MCF 10A (cell line): ENCODE measurements around the gene TMEM47. TPM values are rescaled to one million over a fixed set of nuclear protein-coding genes. Genes with fewer than 3 reads are reported as not detected.

ENCODE experiments used
- BruUV-seq: library from RNA; stranded (reverse); fragments of 400-500 nt; replicated peaks from 2 replicates; lab custom pipeline; 2021; lab: Mats Ljungman, UMichigan
- CTCF ChIA-PET: fragments of 300-600 bp; sonication (Branson Sonifier 250); formaldehyde crosslinking; extraction: SDS; loops from one replicate; lab custom pipeline; 2021; ENCODE audit warnings: antibody characterized with exemption, inconsistent platforms; lab: Yijun Ruan, JAX
- POLR2A ChIA-PET: fragments of 300-600, 350-650 bp; sonication (Branson Sonifier 250); formaldehyde crosslinking; extraction: SDS; loops from one replicate; lab custom pipeline; 2020; ENCODE audit warnings: antibody characterized with exemption, inconsistent platforms; lab: Yijun Ruan, JAX
- DNase-seq: peaks from one replicate; pipeline ENCODE4 v3.0.0-alpha.2; 2018; ENCODE audit not compliant: unreplicated experiment
- H3K27ac Mint-ChIP-seq: one replicate; pipeline ENCODE4 v1.8.0; 2022; ENCODE audit warnings: mild to moderate bottlenecking, low read depth, mixed read lengths; ENCODE audit not compliant: unreplicated experiment
- H3K27me3 Mint-ChIP-seq: one replicate; pipeline ENCODE4 v1.8.0; 2022; ENCODE audit warnings: mixed read lengths; ENCODE audit not compliant: insufficient read depth, unreplicated experiment
- H3K36me3 Mint-ChIP-seq: one replicate; pipeline ENCODE4 v1.8.0; 2022; ENCODE audit warnings: mild to moderate bottlenecking, moderate library complexity, mixed read lengths; ENCODE audit not compliant: insufficient read depth, unreplicated experiment
- H3K4me1 Mint-ChIP-seq: one replicate; pipeline ENCODE4 v1.8.0; 2022; ENCODE audit warnings: mixed read lengths; ENCODE audit not compliant: insufficient read depth, unreplicated experiment
- H3K4me3 Mint-ChIP-seq: one replicate; pipeline ENCODE4 v1.8.0; 2022; ENCODE audit warnings: mild to moderate bottlenecking, moderate library complexity, mixed read lengths; ENCODE audit not compliant: unreplicated experiment
- H3K9me3 Mint-ChIP-seq: one replicate; pipeline ENCODE4 v1.8.0; 2022; ENCODE audit warnings: mixed read lengths; ENCODE audit not compliant: unreplicated experiment
- intact Hi-C: fragments of 100-400 bp; cut with micrococcal nuclease; formaldehyde crosslinking; loops from 2 replicates; pipeline ENCODE4 v1.14.1; 2022
- total RNA-seq: library from RNA; stranded (reverse); gene quantifications from 2 replicates; pipeline ENCODE4 v1.2.3, GENCODE V29; 2022
- TF ChIP-seq, protein P1 (sequence below): fragments of 200-600 bp; IDR thresholded peaks from one replicate; pipeline ENCODE4 v1.8.0; 2022; ENCODE audit warnings: antibody characterized with exemption, mild to moderate bottlenecking; ENCODE audit not compliant: unreplicated experiment

TMEM47 gene
- total RNA-seq, 1 experiment from 2014 or later = 1.6 TPM

DNA sequence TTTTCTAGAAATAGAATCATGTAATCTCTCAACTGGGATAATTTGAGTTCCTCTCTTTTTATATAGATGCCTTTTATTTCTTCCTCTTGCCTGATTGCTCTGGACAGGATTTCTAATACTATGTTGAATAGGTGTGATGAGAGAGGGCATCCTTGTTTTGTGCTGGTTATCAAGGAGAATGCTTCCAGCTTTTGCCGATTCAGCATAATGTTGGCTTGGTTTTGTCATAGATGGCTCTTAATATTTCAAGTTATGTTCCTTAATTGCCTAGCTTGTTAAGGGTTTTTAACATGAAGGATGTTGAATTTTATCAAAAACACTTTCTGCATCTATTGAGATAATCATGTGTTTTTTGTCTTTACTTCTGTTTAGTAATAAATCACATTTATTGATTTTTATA, 58.7 kb downstream of the TMEM47 start:
- H3K4me3 Mint-ChIP-seq = no peak overlapping the region
- CTCF ChIA-PET = no interaction called here
- no peaks in the 10 kb centered on the region for H3K36me3 Mint-ChIP-seq
- TF ChIP-seq, protein P1, sequence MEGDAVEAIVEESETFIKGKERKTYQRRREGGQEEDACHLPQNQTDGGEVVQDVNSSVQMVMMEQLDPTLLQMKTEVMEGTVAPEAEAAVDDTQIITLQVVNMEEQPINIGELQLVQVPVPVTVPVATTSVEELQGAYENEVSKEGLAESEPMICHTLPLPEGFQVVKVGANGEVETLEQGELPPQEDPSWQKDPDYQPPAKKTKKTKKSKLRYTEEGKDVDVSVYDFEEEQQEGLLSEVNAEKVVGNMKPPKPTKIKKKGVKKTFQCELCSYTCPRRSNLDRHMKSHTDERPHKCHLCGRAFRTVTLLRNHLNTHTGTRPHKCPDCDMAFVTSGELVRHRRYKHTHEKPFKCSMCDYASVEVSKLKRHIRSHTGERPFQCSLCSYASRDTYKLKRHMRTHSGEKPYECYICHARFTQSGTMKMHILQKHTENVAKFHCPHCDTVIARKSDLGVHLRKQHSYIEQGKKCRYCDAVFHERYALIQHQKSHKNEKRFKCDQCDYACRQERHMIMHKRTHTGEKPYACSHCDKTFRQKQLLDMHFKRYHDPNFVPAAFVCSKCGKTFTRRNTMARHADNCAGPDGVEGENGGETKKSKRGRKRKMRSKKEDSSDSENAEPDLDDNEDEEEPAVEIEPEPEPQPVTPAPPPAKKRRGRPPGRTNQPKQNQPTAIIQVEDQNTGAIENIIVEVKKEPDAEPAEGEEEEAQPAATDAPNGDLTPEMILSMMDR = no peak
- no TSS peak for BruUV-seq
- no peak for DNase-seq
- H3K9me3 Mint-ChIP-seq = no peaks in the 10 kb centered on the region
- H3K4me1 Mint-ChIP-seq = peaks cover 6% of the 10 kb centered on the region
- peaks cover 26% of the 10 kb centered on the region for H3K27me3 Mint-ChIP-seq
- POLR2A ChIA-PET = no interaction called here
- no peak overlapping the region for H3K27ac Mint-ChIP-seq
- intact Hi-C loops = no loop called here

DNA sequence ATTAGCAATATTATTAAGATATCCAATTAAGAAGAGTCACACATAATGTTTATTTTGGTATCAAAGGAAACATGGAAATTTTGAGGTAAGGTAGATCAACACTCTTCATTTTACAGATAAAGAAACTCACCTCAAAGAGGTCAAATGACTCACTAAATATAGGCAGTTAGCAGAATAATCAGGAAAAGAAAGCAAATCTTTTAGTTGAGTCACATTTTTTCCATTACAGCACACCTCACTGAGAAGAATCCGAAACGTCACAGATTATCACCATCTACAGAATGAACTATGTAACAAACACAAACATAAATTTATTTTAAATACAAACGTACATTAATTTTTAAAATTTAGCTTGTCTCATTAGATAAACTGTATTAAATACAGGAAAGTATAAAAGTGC, 70.1 kb downstream of the TMEM47 start:
- CTCF ChIA-PET = interaction anchor here (0.7 kb wide), 1 partner anchor 934 kb away, joined by 3 read pairs; no protein-coding TSS in a partner anchor
- TF ChIP-seq, protein P1 = no peak

DNA sequence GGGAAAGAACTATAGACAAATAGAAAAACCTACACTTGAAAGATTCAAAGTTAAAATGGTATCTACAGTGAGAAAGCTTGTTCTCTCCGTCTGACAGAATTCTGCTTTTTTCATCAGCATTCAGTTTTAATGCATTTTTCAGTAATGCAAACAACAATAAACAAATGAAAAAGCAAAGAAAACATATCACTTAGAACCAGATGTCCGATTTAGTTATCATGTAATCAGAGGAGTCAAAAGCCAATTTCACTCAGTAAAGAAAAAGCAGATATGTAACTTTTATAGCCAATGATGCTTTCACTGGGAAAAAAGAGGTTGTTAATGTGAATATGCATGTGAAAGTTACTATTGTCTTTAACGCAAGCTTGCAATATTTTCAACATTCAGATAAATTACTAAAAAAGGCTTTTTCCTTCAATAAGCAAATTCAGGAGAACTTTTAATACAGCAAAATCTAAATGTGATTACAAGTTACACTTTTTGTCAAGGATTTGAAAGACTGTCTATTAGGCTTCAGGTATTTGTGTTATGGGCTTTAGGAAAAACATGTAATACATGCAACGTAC, 70.7 kb downstream of the TMEM47 start:
- Mint-ChIP-seq H3K27ac (no peak overlapping the region), H3K4me1 (no peaks in the 10 kb centered on the region), H3K27me3 (peaks cover 29% of the 10 kb centered on the region), H3K36me3 (no peaks in the 10 kb centered on the region), H3K9me3 (peaks cover 9% of the 10 kb centered on the region), H3K4me3 (no peak overlapping the region)
- TF ChIP-seq, protein P1 = no peak
- intact Hi-C loops = no loop called here
- POLR2A ChIA-PET = no interaction called here
- DNase-seq = no peak
- BruUV-seq = no TSS peak
- CTCF ChIA-PET = no interaction called here

More for the DNA sequence above, 70.1 kb downstream of the TMEM47 start:
- no TSS peak for BruUV-seq
- H3K36me3 Mint-ChIP-seq = no peaks in the 10 kb centered on the region
- no peak overlapping the region for H3K4me3 Mint-ChIP-seq
- no peaks in the 10 kb centered on the region for H3K4me1 Mint-ChIP-seq
- intact Hi-C loops = no loop called here
- peaks cover 9% of the 10 kb centered on the region for H3K9me3 Mint-ChIP-seq
- peaks cover 29% of the 10 kb centered on the region for H3K27me3 Mint-ChIP-seq
- H3K27ac Mint-ChIP-seq = no peak overlapping the region
- POLR2A ChIA-PET = no interaction called here
- no peak for DNase-seq

DNA sequence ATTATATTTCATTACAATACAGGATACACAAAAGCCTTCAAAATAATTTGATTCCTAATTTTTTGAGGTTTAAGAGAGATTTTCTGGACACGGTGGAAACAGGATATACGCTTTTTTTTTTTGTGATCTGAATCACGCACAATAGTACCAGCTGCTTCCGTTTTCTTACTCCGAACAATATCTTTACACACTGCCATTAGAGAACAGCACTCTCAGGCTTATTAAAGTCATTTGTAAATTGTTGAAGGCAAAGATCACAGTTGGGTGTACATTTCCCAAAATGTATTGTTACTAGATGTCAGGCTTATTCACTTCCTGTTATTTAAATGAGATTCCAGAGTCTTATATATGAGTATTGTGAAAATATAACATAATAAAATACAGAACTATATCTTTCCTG, 71.5 kb downstream of the TMEM47 start:
- ChIA-PET POLR2A (no interaction called here), CTCF (no interaction called here)
- no peaks in the 10 kb centered on the region for H3K36me3 Mint-ChIP-seq
- H3K27ac Mint-ChIP-seq = no peak overlapping the region
- H3K4me3 Mint-ChIP-seq = no peak overlapping the region
- H3K27me3 Mint-ChIP-seq = peaks cover 29% of the 10 kb centered on the region
- H3K4me1 Mint-ChIP-seq = no peaks in the 10 kb centered on the region
- DNase-seq = no peak
- TF ChIP-seq, protein P1 = no peak
- H3K9me3 Mint-ChIP-seq = peaks cover 9% of the 10 kb centered on the region
- no TSS peak for BruUV-seq
- intact Hi-C loops = no loop called here
